A549 treated with RU486 at 1 μM for 4 hours (cell line): ENCODE measurements around the gene LRRC37A2. TPM values are rescaled to one million over a fixed set of nuclear protein-coding genes. Genes with fewer than 3 reads are reported as not detected.

ENCODE experiments used
- total RNA-seq: library from RNA; stranded (reverse); fragments of 200-300 nt; extraction: Qiagen RNA extraction; gene quantifications from 5 replicates; pipeline ENCODE4 v1.2.3, GENCODE V29; 2022; ENCODE audit warnings: low read depth

Gene LRRC37A2
- 3.2 to 3.6 TPM (median 3.4 TPM) in 5 replicates for total RNA-seq

DNA sequence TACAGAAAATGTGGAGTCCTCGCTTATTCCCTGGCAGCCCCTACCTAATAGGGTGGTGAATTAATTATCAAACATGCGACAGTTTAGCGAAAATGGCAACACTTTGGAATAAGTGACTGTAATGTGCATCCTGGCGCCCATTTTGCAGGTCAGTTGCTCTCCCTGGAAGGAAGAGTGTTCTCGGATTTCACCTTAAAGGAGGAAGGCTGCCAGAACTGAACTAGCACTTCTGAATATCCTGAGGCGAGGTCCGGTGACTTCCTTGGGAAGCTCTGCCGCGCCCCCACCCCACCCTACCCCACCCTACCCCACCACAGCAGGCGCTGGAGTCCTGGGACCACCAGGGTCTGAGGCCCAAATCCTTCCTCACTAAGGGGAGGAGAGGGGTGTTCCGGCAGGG lies at the start of gene LRRC37A2:
TSS of gene LRRC37A2 (plus strand) at position 301 of the 400 bp plus-strand sequence. CDS start 245 bp downstream, outside the sequence.

DNA sequence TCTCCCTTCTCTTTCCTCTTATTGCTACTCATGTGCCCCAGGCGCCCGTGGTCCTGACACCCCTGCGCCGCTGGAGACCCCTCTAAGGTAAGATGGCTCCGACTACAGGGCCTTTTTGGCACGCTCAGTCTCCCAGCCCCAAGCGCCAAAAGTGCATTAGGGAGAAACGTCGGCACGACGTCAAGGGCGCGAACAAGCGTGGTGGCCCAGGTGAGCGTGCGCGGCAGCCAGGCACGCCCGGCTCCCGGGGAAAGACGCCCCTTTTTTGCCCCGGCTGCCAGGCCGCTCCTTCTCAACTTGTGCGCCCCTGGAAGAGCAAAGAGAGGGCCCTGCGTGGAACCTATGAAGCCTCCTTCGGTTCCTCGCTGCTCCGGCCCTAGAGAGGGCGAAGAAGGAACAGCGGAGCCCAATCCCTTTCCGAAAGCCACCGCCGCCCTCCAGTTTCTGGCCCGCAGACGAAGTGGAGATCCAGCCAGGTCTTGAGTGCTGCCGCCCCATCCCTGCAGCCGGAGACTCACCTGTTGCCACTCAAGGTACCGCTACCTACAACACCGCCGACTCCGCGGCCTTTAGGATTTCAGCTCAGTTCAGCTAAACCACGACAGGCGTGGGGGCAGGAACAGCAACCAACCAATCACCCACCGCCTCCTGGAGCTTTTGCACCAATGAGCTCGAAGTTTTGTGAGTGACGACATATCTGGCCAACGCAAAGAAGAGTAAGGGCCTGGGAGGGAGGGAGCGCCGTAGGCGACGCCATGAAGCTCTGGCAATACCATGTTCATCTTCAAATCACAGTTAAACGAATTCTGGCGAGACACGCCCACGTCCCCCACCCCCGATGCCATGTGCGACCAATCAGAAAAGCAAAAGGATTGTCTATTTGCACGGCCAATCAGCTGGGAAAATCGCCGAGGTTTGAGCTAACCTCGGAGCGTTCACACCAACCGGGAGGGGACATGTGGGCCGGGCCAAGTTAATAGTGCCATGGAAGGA lies 67.1 kb downstream of the LRRC37A2 start, which contains the start of gene ARL17A:
TSS of gene ARL17A (minus strand) at position 609 of the 993 bp plus-strand sequence. CDS start 3,369 bp downstream, outside the sequence.

DNA sequence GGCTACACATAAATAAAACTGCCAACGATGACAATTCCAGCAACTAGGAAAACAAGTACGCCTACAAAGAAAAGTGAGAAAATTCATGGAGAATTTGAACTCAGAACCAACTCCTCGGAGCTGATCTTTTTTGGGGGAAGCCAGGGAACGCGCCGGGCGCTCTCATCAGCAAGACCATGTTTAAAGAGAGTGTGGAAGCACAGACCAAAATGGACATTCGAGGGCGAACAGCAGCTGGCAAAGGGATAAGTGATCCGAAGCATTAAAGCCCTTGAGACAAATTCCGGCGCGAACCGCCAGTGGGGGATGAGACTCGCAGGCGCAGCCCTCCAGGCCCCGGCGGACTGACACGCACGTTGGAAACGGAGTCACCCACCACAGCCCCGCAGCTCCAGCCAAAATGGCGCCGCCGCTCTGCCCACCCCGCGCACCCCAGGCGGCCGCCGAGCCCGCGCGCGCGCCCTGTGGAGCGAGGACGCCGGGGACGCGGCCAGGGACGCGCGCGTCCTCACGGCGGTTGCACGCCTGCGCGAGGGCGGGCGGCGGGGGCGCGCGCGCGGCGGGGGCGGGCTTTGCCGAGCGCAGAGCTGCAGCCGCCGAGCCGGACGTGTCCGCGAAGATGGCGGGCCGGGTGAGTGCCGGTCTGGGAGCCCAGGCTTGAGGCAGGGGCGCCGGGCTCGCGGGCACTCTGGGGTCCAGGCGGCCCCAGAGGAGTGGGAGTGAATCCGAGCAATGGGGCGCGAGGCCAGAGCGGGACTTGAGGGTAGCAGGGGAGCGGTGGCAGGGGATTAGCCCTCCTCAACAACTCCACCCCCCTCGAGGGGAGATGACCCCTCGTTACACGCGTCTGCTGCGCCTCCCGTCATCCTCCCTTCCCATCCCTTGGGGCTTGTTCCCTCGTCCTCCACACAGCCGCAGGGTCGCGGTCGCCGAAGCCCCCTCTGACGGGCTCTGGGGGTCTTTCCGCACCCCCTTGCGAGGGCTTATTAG lies 78.2 kb downstream of the LRRC37A2 start, which contains the start of gene NSF:
TSS of gene NSF (plus strand) at position 513 of the 990 bp plus-strand sequence. CDS start at position 620, 107 bp downstream.

Other genes with a start within 250 kb of the LRRC37A2 start
- 0.41 to 1.2 TPM (median 0.75 TPM) in 5 replicates for gene LRRC37A, start 217.3 kb upstream of the LRRC37A2 start, total RNA-seq
- 5.2 to 6.5 TPM (median 6.2 TPM) in 5 replicates for gene ARL17B, start 150.7 kb upstream of the LRRC37A2 start, total RNA-seq
- gene ARL17A, start 67.2 kb downstream of the LRRC37A2 start, total RNA-seq, result 2.2 to 5.3 TPM (median 4.1 TPM) in 5 replicates
- gene NSF, start 78.2 kb downstream of the LRRC37A2 start, total RNA-seq, result 18.7 to 23.4 TPM (median 21.7 TPM) in 5 replicates